GM12878 (cell line): ENCODE measurements around the gene RCBTB2. TPM values are rescaled to one million over a fixed set of nuclear protein-coding genes. Genes with fewer than 3 reads are reported as not detected.

Source experiments
- ATAC-seq: fragments of 200-7000 bp; cut with Tn5 transposase; 3 replicates; pipeline ENCODE4 v1.9.1; 2020; ENCODE audit warnings: mild to moderate bottlenecking, moderate library complexity
- BruUV-seq: library from RNA; stranded (reverse); fragments of 400-500 nt; replicated peaks from 2 replicates; lab custom pipeline; 2021; lab: Mats Ljungman, UMichigan
- CTCF ChIA-PET: fragments of 300-600 bp; sonication (Branson Sonifier 250); formaldehyde crosslinking; extraction: SDS; loops from one replicate; lab custom pipeline; 2021; ENCODE audit warnings: inconsistent platforms; lab: Yijun Ruan, JAX
- POLR2A ChIA-PET: fragments of 350-600 bp; formaldehyde crosslinking; extraction: SDS; loops from one replicate; lab custom pipeline; 2021; ENCODE audit warnings: inconsistent platforms; lab: Charles Lee
- RAD21 ChIA-PET: fragments of 300-600 bp; sonication (Branson Sonifier 250); formaldehyde crosslinking; loops from one replicate; lab custom pipeline; 2023; ENCODE audit warnings: antibody characterized with exemption; ENCODE audit not compliant: unreplicated experiment; lab: Charles Lee
- SMC1A ChIA-PET: fragments of 300-600 bp; sonication (Branson Sonifier 250); formaldehyde crosslinking; loops from one replicate; lab custom pipeline; 2023; ENCODE audit not compliant: unreplicated experiment, uncharacterized antibody; lab: Charles Lee
- DNase-seq: peaks from one replicate; pipeline ENCODE4 v3.0.0-alpha.2; 2011; ENCODE audit warnings: low read depth, low spot score
- FAIRE-seq: peaks from 3 replicates; lab custom pipeline; 2011; peaks lifted over from hg19 to GRCh38; lab: Jason Lieb, UNC
- H2AFZ ChIP-seq: 2 replicates; pipeline ENCODE4 v1.6.0; 2011; ENCODE audit warnings: low read depth, low read length, control low read depth; ENCODE audit not compliant: control insufficient read depth
- H3K27ac ChIP-seq: 2 replicates; pipeline ENCODE4 v1.5.1; 2011; ENCODE audit warnings: control low read depth; ENCODE audit not compliant: control insufficient read depth, insufficient read depth
- H3K27me3 ChIP-seq, 2 experiments: replicated peaks in 1 of 2; 2 replicates each; pipeline versions ENCODE4 v1.6.0 to v1.6.1; 2011; ENCODE audit warnings: low read length in 1 of 2; ENCODE audit not compliant: control insufficient read depth in 2 of 2, insufficient read depth in 2 of 2
- H3K36me3 ChIP-seq, 2 experiments: 2 replicates each; pipeline ENCODE4 v1.5.1; 2011; ENCODE audit warnings: low read length in 1 of 2; ENCODE audit not compliant: control insufficient read depth in 2 of 2, insufficient read depth in 2 of 2
- H3K4me1 ChIP-seq: 2 replicates; pipeline ENCODE4 v1.6.1; 2011; ENCODE audit warnings: mild to moderate bottlenecking, low read length, moderate library complexity, mixed read lengths; ENCODE audit not compliant: control insufficient read depth, insufficient read depth
- H3K4me2 ChIP-seq: 2 replicates; pipeline ENCODE4 v1.6.0; 2011; ENCODE audit warnings: control low read depth; ENCODE audit not compliant: control insufficient read depth, insufficient read depth
- H3K4me3 ChIP-seq: fragments of 200-600 bp; sonication (generic); 2 replicates; pipeline ENCODE4 v1.5.1; 2016
- H3K79me2 ChIP-seq: 2 replicates; pipeline ENCODE4 v1.6.0; 2011; ENCODE audit warnings: low read length; ENCODE audit not compliant: control insufficient read depth, insufficient read depth
- H3K9ac ChIP-seq: 2 replicates; pipeline ENCODE4 v1.8.0; 2011; ENCODE audit warnings: low read length, control low read depth, mixed read lengths; ENCODE audit not compliant: control insufficient read depth, insufficient read depth
- H3K9me3 ChIP-seq: replicated peaks from 3 replicates; pipeline ENCODE4 v1.5.1; 2011; ENCODE audit warnings: mild to moderate bottlenecking, low read length; ENCODE audit not compliant: control insufficient read depth, insufficient read depth
- H4K20me1 ChIP-seq: 2 replicates; pipeline ENCODE4 v1.6.0; 2011; ENCODE audit not compliant: control insufficient read depth, insufficient read depth
- ATF7 ChIP-seq: fragments of 450-650 bp; IDR thresholded peaks from 2 replicates; pipeline ENCODE4 v1.6.1; 2016; ENCODE audit warnings: low read depth, mild to moderate bottlenecking
- CHD2 ChIP-seq: IDR thresholded peaks from 2 replicates; pipeline ENCODE4 v1.6.1; 2011; ENCODE audit warnings: low read depth, low read length, improper control_type of control experiment, borderline replicate concordance
- E2F4 ChIP-seq: IDR thresholded peaks from 2 replicates; pipeline ENCODE4 v1.6.1; 2012; ENCODE audit warnings: low read depth, low read length, improper control_type of control experiment
- GATAD2B ChIP-seq: fragments of 450-650 bp; conservative IDR thresholded peaks from 2 replicates; pipeline ENCODE4 v1.6.1; 2017; ENCODE audit warnings: low read depth, mild to moderate bottlenecking, moderate library complexity
- JUNB ChIP-seq: IDR thresholded peaks from 2 replicates; pipeline ENCODE4 v1.6.1; 2016; ENCODE audit warnings: antibody characterized with exemption, mild to moderate bottlenecking
- RCOR1 ChIP-seq: conservative IDR thresholded peaks from 2 replicates; pipeline ENCODE4 v1.6.1; 2012; ENCODE audit warnings: low read depth, low read length, improper control_type of control experiment
- SKIL ChIP-seq: fragments of 450-650 bp; IDR thresholded peaks from 2 replicates; pipeline ENCODE4 v1.6.1; 2017; ENCODE audit warnings: mild to moderate bottlenecking, low read depth, inconsistent platforms; ENCODE audit not compliant: poor library complexity, severe bottlenecking
- SMC3 ChIP-seq: IDR thresholded peaks from 2 replicates; pipeline ENCODE4 v1.6.1; 2011; ENCODE audit warnings: low read length, improper control_type of control experiment, borderline replicate concordance
- ZBTB40 ChIP-seq: fragments of 450-650 bp; IDR thresholded peaks from 2 replicates; pipeline ENCODE4 v1.6.1; 2016; ENCODE audit warnings: mild to moderate bottlenecking, moderate library complexity, borderline replicate concordance
- WGBS: methylation state at CpG from one replicate; pipeline ENCODE4 v1.1.6; 2016; ENCODE audit warnings: low lambda C conversion rate; ENCODE audit not compliant: insufficient replicate concordance, insufficient coverage; ENCODE audit errors: missing lambda C conversion rate; 5-methylcytosine and 5-hydroxymethylcytosine counted together
- in situ Hi-C: fragments of 300-500 bp; cut with MboI; formaldehyde crosslinking; loops from 9 replicates; pipeline ENCODE4 v1.14.3; 2018; ENCODE audit warnings: mixed read lengths
- intact Hi-C: fragments of 100-400 bp; cut with micrococcal nuclease; formaldehyde crosslinking; loops from one replicate; pipeline ENCODE4 v1.14.2; 2022; ENCODE audit not compliant: unreplicated experiment
- polyA plus RNA-seq, 11 experiments: library from polyadenylated mRNA; depleted of rRNA in 4 of 11; unstranded in 6 of 11; stranded (reverse) in 5 of 11; fragments of >200 nt; fragmentation: Nextera tagmentation in 4 of 11; fragmentation: Illumina TruSeq in 1 of 11; extraction: Ambion mirVana in 4 of 11; extraction: Trizol in 1 of 11; gene quantifications; 1 replicate in 1 of 11; 2 replicates in 10 of 11; pipeline versions ENCODE4 v1.2.1 to v1.2.3, GENCODE V29; 2011 to 2016; ENCODE audit warnings: inconsistent platforms in 2 of 11, missing spikeins in 2 of 11, low read depth in 1 of 11
- total RNA-seq, 4 experiments: library from RNA; depleted of rRNA in 3 of 4; stranded (reverse); fragments of >200 nt in 3 of 4; fragmentation: Illumina TruSeq in 1 of 4; extraction: Trizol in 1 of 4; gene quantifications; 2 replicates each; pipeline versions ENCODE4 v1.2.1 to v1.2.3, GENCODE V29; 2013 to 2021
- TF ChIP-seq, protein P1 (sequence below): IDR thresholded peaks from 2 replicates; pipeline ENCODE4 v1.6.1; 2011; ENCODE audit warnings: borderline replicate concordance, low read depth, mild to moderate bottlenecking, moderate library complexity, mixed read lengths, low read length; ENCODE audit not compliant: insufficient read depth; ENCODE audit errors: extremely low read length

Gene RCBTB2
- total and polyA plus RNA-seq, 10 of the 15 experiments (the other 5 are each of a cell fraction or from before 2014, with no cell fraction given) = 5.0 to 16.0 (median 8.5) TPM

- WGBS = 96% methylated on average over 7 of the region's 7 CpGs
- Histone ChIP-seq H3K27me3 (no peaks in the 10 kb centered on the region), H3K9me3 (peaks cover 2% of the 10 kb centered on the region; the same call in 1 of the 3 replicates), H3K4me1 (peaks cover 33% of the 10 kb centered on the region), H3K36me3 (no peaks in the 10 kb centered on the region), H3K9ac (no peak overlapping the region), H2AFZ (no peak overlapping the region), H3K79me2 (no peaks in the 10 kb centered on the region), H3K4me3 (no peak overlapping the region), H3K4me2 (no peak overlapping the region), H4K20me1 (no peaks in the 10 kb centered on the region), H3K27ac (no peak overlapping the region; the same call in 1 of the 2 replicates)
- DNase-seq (no peak), ATAC-seq (no peak), FAIRE-seq (no peak)
- SMC1A ChIA-PET = interaction anchor here (0.6 to 11.7 kb wide), 4 partner anchors 12 to 239 kb away, joined by 3 to 103 read pairs (median 4); no protein-coding TSS in a partner anchor
- RAD21 ChIA-PET = interaction anchor here (0.9 to 1.0 kb wide), 2 partner anchors 12 to 444 kb away, joined by 3 read pairs; no protein-coding TSS in a partner anchor
- BruUV-seq = no TSS peak
- CTCF ChIA-PET = interaction anchor here (0.6 to 2.1 kb wide), 7 partner anchors 8 to 283 kb away, joined by 3 to 7 read pairs (median 3); no protein-coding TSS in a partner anchor
- intact Hi-C loops (no loop called here), in situ Hi-C loops (no loop called here)
- POLR2A ChIA-PET = interaction anchor here (1.0 kb wide), 1 partner anchor 265 kb away, joined by 3 read pairs; no protein-coding TSS in a partner anchor
- TF ChIP-seq CHD2 (no peak), JUNB (no peak), RCOR1 (no peak), E2F4 (no peak), SMC3 (no peak), GATAD2B (no peak), ZBTB40 (no peak), SKIL (no peak), ATF7 (no peak)
- TF ChIP-seq, protein P1, sequence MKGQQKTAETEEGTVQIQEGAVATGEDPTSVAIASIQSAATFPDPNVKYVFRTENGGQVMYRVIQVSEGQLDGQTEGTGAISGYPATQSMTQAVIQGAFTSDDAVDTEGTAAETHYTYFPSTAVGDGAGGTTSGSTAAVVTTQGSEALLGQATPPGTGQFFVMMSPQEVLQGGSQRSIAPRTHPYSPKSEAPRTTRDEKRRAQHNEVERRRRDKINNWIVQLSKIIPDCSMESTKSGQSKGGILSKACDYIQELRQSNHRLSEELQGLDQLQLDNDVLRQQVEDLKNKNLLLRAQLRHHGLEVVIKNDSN = no peak
These were observed 40.5 kb upstream of the RCBTB2 start for GRCh38 chr13:48573213-48574007.
